ENCODE data around the gene WDFY3. TPM values are rescaled to one million over a fixed set of nuclear protein-coding genes. Genes with fewer than 3 reads are reported as not detected.
A peak's percentile ranks its signal among the peaks of the same experiment; 100 is the strongest.

WDFY3 gene
- polyA plus RNA-seq, 1 donor, result 28.9 TPM

- Histone ChIP-seq H3K36me3 (ENCODE audit: control insufficient read depth, insufficient read depth, low read length) (peaks cover 27% of the 10 kb centered on the region), H3K9me3 (ENCODE audit: control insufficient read depth, low read depth, low read length) (no peaks in the 10 kb centered on the region), H3K27ac (ENCODE audit: low read length) (no peak overlapping the region), H3K27me3 (ENCODE audit: control insufficient read depth, insufficient read depth, low read length) (no peaks in the 10 kb centered on the region), H3K4me1 (ENCODE audit: control insufficient read depth, insufficient read depth, low read length) (no peaks in the 10 kb centered on the region), H3K4me3 (ENCODE audit: low read length) (no peak overlapping the region)
- DNase-seq, result no peak
- 100% methylated on average over 1 of the region's 2 CpGs for WGBS (ENCODE audit: insufficient coverage, low lambda C conversion rate)
Measured at GRCh38 chr4:84803116-84803515, 163.4 kb downstream of the WDFY3 start.

DNA sequence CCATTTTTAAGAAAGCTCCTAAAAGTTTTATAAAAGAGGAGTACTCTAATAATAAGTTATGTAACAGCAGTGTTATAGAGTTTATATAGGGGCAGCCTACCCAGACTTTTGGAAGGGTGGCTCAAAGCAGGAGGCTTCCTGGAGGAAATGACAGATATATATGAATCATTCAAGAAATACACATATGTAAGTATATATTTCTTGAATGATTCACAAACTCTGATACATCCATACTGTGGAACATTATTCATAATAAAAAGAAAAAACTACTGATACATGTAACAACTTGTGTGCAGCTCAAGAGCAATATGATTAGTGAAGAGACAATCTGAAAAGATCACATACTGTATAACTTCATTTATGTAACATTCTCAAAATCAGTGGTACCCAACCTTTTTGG is 166.2 kb downstream of the WDFY3 start:
- Histone ChIP-seq H3K36me3 (ENCODE audit: control insufficient read depth, insufficient read depth, low read length) (peaks cover 25% of the 10 kb centered on the region), H3K9me3 (ENCODE audit: control insufficient read depth, low read depth, low read length) (no peaks in the 10 kb centered on the region)

GRCh38 chr4:84799318-84799717 is 167.2 kb downstream of the WDFY3 start:
- no peak for DNase-seq
- whole genome bisulfite sequencing (ENCODE audit: insufficient coverage, low lambda C conversion rate), result 100% methylated on average over 2 of the region's 3 CpGs
- Histone ChIP-seq H3K36me3 (ENCODE audit: control insufficient read depth, insufficient read depth, low read length) (peaks cover 30% of the 10 kb centered on the region), H3K27ac (ENCODE audit: low read length) (no peak overlapping the region), H3K4me3 (ENCODE audit: low read length) (no peak overlapping the region), H3K9me3 (ENCODE audit: control insufficient read depth, low read depth, low read length) (no peaks in the 10 kb centered on the region), H3K4me1 (ENCODE audit: control insufficient read depth, insufficient read depth, low read length) (no peaks in the 10 kb centered on the region), H3K27me3 (ENCODE audit: control insufficient read depth, insufficient read depth, low read length) (no peaks in the 10 kb centered on the region)

More for the DNA sequence above, 166.2 kb downstream of the WDFY3 start:
- Histone ChIP-seq H3K27me3 (ENCODE audit: control insufficient read depth, insufficient read depth, low read length) (no peaks in the 10 kb centered on the region), H3K4me1 (ENCODE audit: control insufficient read depth, insufficient read depth, low read length) (no peaks in the 10 kb centered on the region), H3K4me3 (ENCODE audit: low read length) (no peak overlapping the region), H3K27ac (ENCODE audit: low read length) (no peak overlapping the region)
- no peak for DNase-seq

DNA sequence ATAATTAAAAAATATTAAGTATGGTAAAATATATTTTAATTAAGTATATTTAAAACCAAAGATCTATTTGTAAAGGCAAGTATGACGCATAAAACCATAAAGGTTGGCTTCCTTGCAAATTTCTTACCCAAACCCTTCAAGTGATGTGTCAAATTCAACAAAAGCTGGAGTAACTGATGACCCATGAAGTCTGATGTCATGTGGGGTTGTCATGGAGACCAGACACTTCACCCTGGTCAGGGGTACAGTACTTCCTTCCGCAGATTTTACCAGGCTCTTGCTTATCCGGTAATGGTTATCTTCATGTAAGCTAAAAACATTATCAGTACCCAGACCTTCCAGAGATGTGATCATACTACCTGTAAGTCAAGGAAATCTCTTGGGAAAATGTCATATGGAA is 170.1 kb downstream of the WDFY3 start:
- no peaks in the 10 kb centered on the region for H3K9me3 ChIP-seq (ENCODE audit: control insufficient read depth, low read depth, low read length)
- DNase-seq, result no peak
- H3K36me3 ChIP-seq (ENCODE audit: control insufficient read depth, insufficient read depth, low read length), result peaks cover 24% of the 10 kb centered on the region
- H3K4me3 ChIP-seq (ENCODE audit: low read length), result no peak overlapping the region
- no peak overlapping the region for H3K27ac ChIP-seq (ENCODE audit: low read length)
- WGBS (ENCODE audit: insufficient coverage, low lambda C conversion rate), result no CpG with 5 or more reads among the region's 3 CpGs
- no peaks in the 10 kb centered on the region for H3K27me3 ChIP-seq (ENCODE audit: control insufficient read depth, insufficient read depth, low read length)
- no peaks in the 10 kb centered on the region for H3K4me1 ChIP-seq (ENCODE audit: control insufficient read depth, insufficient read depth, low read length)

DNA sequence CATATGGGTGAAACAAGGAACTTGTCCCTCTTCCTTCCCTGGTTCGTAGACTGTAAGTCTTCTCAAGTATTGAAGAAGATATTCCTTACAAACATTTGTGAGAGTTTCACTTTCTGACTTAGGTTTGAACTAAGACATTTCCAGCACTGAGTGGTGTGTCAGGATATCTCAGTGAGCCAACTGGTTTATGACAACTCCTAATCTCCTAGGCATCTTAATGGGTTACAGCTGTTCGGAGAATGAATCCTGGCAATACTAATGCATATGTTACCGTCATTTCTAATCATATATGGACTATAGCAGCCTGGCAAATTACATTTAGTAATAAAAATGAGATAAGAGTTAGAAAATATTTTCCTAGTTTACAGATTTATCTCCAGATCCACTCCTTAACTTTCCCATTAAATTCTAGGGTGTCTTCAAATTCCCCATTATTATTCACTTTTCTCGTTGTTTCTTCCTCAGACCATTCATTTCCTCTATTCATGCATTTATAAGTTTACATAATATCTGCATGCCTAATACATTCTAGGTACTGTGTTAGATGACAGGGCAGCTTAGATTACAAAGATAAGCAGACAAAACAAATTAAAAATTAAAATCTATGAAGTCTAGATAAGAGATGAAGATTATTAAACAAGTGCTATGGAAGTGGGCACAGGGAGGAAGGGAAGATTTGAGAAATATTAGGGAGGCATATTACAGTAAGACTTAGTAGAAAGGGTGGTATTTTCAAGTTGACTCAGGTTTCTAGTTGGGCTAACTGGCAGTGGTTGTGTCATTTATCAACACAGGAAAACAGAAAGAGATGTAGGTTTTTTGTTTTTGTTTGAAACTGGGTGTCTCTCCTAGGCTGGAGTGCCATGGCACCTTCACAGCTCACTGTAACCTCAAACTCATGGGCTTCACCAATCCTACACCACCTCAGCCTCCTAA is 173.9 kb downstream of the WDFY3 start:
- 100% methylated on average over 1 of the region's 4 CpGs for WGBS (ENCODE audit: insufficient coverage, low lambda C conversion rate)
- peaks cover 30% of the 10 kb centered on the region for H3K36me3 ChIP-seq (ENCODE audit: control insufficient read depth, insufficient read depth, low read length)
- no peaks in the 10 kb centered on the region for H3K4me1 ChIP-seq (ENCODE audit: control insufficient read depth, insufficient read depth, low read length)
- no peaks in the 10 kb centered on the region for H3K27me3 ChIP-seq (ENCODE audit: control insufficient read depth, insufficient read depth, low read length)
- H3K9me3 ChIP-seq (ENCODE audit: control insufficient read depth, low read depth, low read length), result no peaks in the 10 kb centered on the region
- no peak overlapping the region for H3K27ac ChIP-seq (ENCODE audit: low read length)
- no peak overlapping the region for H3K4me3 ChIP-seq (ENCODE audit: low read length)
- peak in 1 of 2 donors; percentile 16 for DNase-seq

- Histone ChIP-seq H3K36me3 (ENCODE audit: control insufficient read depth, insufficient read depth, low read length) (peaks cover 40% of the 10 kb centered on the region), H3K27me3 (ENCODE audit: control insufficient read depth, insufficient read depth, low read length) (no peaks in the 10 kb centered on the region), H3K4me1 (ENCODE audit: control insufficient read depth, insufficient read depth, low read length) (no peaks in the 10 kb centered on the region), H3K4me3 (ENCODE audit: low read length) (no peak overlapping the region), H3K9me3 (ENCODE audit: control insufficient read depth, low read depth, low read length) (no peaks in the 10 kb centered on the region), H3K27ac (ENCODE audit: low read length) (no peak overlapping the region)
- no peak for DNase-seq
- WGBS (ENCODE audit: insufficient coverage, low lambda C conversion rate), result 97% methylated on average over 3 of the region's 5 CpGs
Measured at GRCh38 chr4:84790769-84791565, 175.5 kb downstream of the WDFY3 start.

- 100% methylated on average over 1 of the region's 1 CpG for WGBS (ENCODE audit: insufficient coverage, low lambda C conversion rate)
- H3K9me3 ChIP-seq (ENCODE audit: control insufficient read depth, low read depth, low read length), result no peaks in the 10 kb centered on the region
- no peak overlapping the region for H3K4me3 ChIP-seq (ENCODE audit: low read length)
- peaks cover 61% of the 10 kb centered on the region for H3K36me3 ChIP-seq (ENCODE audit: control insufficient read depth, insufficient read depth, low read length)
- H3K27me3 ChIP-seq (ENCODE audit: control insufficient read depth, insufficient read depth, low read length), result no peaks in the 10 kb centered on the region
- no peak for DNase-seq
- H3K4me1 ChIP-seq (ENCODE audit: control insufficient read depth, insufficient read depth, low read length), result no peaks in the 10 kb centered on the region
- no peak overlapping the region for H3K27ac ChIP-seq (ENCODE audit: low read length)
Measured at GRCh38 chr4:84786478-84786877, 180.0 kb downstream of the WDFY3 start.

- Histone ChIP-seq H3K4me1 (ENCODE audit: control insufficient read depth, insufficient read depth, low read length) (no peaks in the 10 kb centered on the region), H3K9me3 (ENCODE audit: control insufficient read depth, low read depth, low read length) (no peaks in the 10 kb centered on the region), H3K27ac (ENCODE audit: low read length) (no peak overlapping the region), H3K27me3 (ENCODE audit: control insufficient read depth, insufficient read depth, low read length) (no peaks in the 10 kb centered on the region), H3K36me3 (ENCODE audit: control insufficient read depth, insufficient read depth, low read length) (peaks cover 65% of the 10 kb centered on the region), H3K4me3 (ENCODE audit: low read length) (no peak overlapping the region)
- DNase-seq, result no peak
- 100% methylated on average over 1 of the region's 4 CpGs for WGBS (ENCODE audit: insufficient coverage, low lambda C conversion rate)
Measured at GRCh38 chr4:84782517-84782916, 184.0 kb downstream of the WDFY3 start.

DNA sequence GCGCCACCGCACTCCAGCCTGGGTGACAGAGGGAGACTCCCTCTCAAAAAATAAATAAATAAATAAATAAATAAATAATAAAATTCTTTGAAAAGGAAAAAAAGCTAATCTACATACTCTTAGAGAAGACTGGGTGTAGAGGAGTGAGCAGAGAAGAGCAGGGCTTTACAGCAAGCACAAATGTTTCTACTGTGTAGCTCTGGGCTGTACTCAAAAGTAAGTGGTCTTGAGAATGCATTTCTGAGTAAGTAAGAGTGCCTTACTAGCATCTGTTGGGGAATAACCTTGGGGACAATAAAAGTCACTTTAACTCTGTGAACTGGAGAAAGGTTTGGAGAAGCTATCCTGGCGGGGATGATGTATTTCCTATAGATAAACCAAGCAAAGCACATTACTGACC is 185.8 kb downstream of the WDFY3 start:
- H3K27me3 ChIP-seq (ENCODE audit: control insufficient read depth, insufficient read depth, low read length), result no peaks in the 10 kb centered on the region
- no peak overlapping the region for H3K27ac ChIP-seq (ENCODE audit: low read length)
- WGBS (ENCODE audit: insufficient coverage, low lambda C conversion rate), result 100% methylated on average over 1 of the region's 3 CpGs
- no peak overlapping the region for H3K4me3 ChIP-seq (ENCODE audit: low read length)
- H3K36me3 ChIP-seq (ENCODE audit: control insufficient read depth, insufficient read depth, low read length), result peaks cover 55% of the 10 kb centered on the region
- H3K9me3 ChIP-seq (ENCODE audit: control insufficient read depth, low read depth, low read length), result no peaks in the 10 kb centered on the region
- DNase-seq, result no peak
- H3K4me1 ChIP-seq (ENCODE audit: control insufficient read depth, insufficient read depth, low read length), result no peaks in the 10 kb centered on the region

DNA sequence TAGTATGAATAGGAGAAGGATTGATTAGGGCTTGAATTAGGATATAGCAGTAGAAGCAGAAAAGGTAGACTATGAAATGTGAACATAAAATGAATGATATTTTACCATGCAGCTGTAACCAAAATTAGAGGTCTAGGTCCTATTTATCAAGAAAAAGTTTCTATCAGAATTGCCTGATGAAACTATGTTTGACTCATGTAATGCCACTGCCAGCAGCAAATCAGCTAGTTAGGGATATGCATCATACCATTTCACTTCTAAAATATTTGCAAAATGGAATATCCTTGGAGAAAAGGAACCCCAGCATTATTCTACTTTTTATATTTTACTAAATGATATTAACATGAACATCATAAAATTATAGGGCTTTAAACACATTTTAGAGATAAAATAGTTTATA is 188.4 kb downstream of the WDFY3 start:
- DNase-seq, result no peak
- no peaks in the 10 kb centered on the region for H3K9me3 ChIP-seq (ENCODE audit: control insufficient read depth, low read depth, low read length)
- H3K36me3 ChIP-seq (ENCODE audit: control insufficient read depth, insufficient read depth, low read length), result peaks cover 51% of the 10 kb centered on the region
- no peaks in the 10 kb centered on the region for H3K27me3 ChIP-seq (ENCODE audit: control insufficient read depth, insufficient read depth, low read length)
- H3K4me1 ChIP-seq (ENCODE audit: control insufficient read depth, insufficient read depth, low read length), result no peaks in the 10 kb centered on the region
- H3K4me3 ChIP-seq (ENCODE audit: low read length), result no peak overlapping the region
- H3K27ac ChIP-seq (ENCODE audit: low read length), result no peak overlapping the region
